ENCODE data around the gene RHPN2. TPM values are rescaled to one million over a fixed set of nuclear protein-coding genes. Genes with fewer than 3 reads are reported as not detected.

RHPN2 gene
- total and polyA plus RNA-seq, 2 experiments from 2014 or later: 15.7 to 29.6 TPM

DNA sequence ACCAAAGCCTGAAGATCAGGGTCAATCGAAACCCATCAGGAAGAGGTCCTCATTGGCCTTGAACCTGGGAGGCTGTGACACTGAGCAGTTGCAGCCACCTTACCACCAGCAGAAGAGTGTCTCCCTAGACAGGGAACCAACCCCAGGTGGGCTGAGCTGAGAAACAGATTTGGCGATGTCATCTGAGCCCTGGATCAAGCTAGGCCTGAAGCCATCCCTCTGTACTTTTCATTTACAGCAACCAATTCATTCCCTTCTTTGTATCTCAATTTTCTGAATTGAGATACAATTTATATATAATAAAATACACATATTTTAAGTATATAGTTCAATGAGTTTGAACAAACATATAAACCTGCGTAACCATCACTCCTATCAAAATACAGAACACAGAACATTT lies 14.6 kb downstream of the RHPN2 start:
- Histone ChIP-seq H3K27me3 (ENCODE audit: insufficient read depth) (no peaks in the 10 kb centered on the region), H3F3A (replicated peaks; ENCODE audit: low read depth) (no peaks in the 10 kb centered on the region), H2AFZ (no peak overlapping the region), H4K20me1 (replicated peaks; ENCODE audit: insufficient read depth) (peaks cover 16% of the 10 kb centered on the region), H3K4me1 (ENCODE audit: insufficient read depth) (no peaks in the 10 kb centered on the region), H3K27ac (ENCODE audit: low read depth) (no peak overlapping the region), H3K4me3 (no peak overlapping the region), H3K79me2 (replicated peaks; ENCODE audit: insufficient read depth) (peaks cover 40% of the 10 kb centered on the region), H3K4me2 (no peak overlapping the region), H3K9me2 (ENCODE audit: insufficient read depth) (no peaks in the 10 kb centered on the region), H3K36me3 (ENCODE audit: insufficient read depth) (no peaks in the 10 kb centered on the region)
- Mint-ChIP-seq H3K4me3 (no peak overlapping the region), H3K9me3 (no peaks in the 10 kb centered on the region), H3K27ac (no peak overlapping the region), H3K4me1 (peaks cover 24% of the 10 kb centered on the region), H3K36me3 (ENCODE audit: low read depth) (peaks cover 20% of the 10 kb centered on the region; the same call in 2 of the 3 replicates), H3K27me3 (ENCODE audit: insufficient read depth, low read depth, poor library complexity) (peaks cover 9% of the 10 kb centered on the region)
- ATAC-seq (no peak), DNase-seq (ENCODE audit: low spot score) (no peak)
- no peak for TF ChIP-seq ZNF331 (CRISPR knock-in tag; IDR thresholded peaks at IDR 0.05; ENCODE audit: low read depth)
- TF ChIP-seq, protein P1, sequence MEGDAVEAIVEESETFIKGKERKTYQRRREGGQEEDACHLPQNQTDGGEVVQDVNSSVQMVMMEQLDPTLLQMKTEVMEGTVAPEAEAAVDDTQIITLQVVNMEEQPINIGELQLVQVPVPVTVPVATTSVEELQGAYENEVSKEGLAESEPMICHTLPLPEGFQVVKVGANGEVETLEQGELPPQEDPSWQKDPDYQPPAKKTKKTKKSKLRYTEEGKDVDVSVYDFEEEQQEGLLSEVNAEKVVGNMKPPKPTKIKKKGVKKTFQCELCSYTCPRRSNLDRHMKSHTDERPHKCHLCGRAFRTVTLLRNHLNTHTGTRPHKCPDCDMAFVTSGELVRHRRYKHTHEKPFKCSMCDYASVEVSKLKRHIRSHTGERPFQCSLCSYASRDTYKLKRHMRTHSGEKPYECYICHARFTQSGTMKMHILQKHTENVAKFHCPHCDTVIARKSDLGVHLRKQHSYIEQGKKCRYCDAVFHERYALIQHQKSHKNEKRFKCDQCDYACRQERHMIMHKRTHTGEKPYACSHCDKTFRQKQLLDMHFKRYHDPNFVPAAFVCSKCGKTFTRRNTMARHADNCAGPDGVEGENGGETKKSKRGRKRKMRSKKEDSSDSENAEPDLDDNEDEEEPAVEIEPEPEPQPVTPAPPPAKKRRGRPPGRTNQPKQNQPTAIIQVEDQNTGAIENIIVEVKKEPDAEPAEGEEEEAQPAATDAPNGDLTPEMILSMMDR (conservative IDR thresholded peaks at IDR 0.05; ENCODE audit: low read depth in 2 of 2): no peak
- TF ChIP-seq POLR2AphosphoS5 (IDR thresholded peaks at IDR 0.05; ENCODE audit: low read depth): no peak
- no peak for TF ChIP-seq JUNB (IDR thresholded peaks at IDR 0.05; ENCODE audit: unreplicated experiment)
- TF ChIP-seq STAT1 (IDR thresholded peaks at IDR 0.05; ENCODE audit: unreplicated experiment): no peak
- no peak for TF ChIP-seq NANOG (IDR thresholded peaks at IDR 0.05; ENCODE audit: borderline replicate concordance)
- TF ChIP-seq EZH2 (IDR thresholded peaks at IDR 0.05; ENCODE audit: low read depth, unreplicated experiment): no peak
- TF ChIP-seq CREB1 (CRISPR knock-in tag; IDR thresholded peaks at IDR 0.05; ENCODE audit: low read depth): no peak
- no peak for TF ChIP-seq EZH2phosphoT487 (IDR thresholded peaks at IDR 0.05; ENCODE audit: unreplicated experiment)
- TF ChIP-seq, protein P2, sequence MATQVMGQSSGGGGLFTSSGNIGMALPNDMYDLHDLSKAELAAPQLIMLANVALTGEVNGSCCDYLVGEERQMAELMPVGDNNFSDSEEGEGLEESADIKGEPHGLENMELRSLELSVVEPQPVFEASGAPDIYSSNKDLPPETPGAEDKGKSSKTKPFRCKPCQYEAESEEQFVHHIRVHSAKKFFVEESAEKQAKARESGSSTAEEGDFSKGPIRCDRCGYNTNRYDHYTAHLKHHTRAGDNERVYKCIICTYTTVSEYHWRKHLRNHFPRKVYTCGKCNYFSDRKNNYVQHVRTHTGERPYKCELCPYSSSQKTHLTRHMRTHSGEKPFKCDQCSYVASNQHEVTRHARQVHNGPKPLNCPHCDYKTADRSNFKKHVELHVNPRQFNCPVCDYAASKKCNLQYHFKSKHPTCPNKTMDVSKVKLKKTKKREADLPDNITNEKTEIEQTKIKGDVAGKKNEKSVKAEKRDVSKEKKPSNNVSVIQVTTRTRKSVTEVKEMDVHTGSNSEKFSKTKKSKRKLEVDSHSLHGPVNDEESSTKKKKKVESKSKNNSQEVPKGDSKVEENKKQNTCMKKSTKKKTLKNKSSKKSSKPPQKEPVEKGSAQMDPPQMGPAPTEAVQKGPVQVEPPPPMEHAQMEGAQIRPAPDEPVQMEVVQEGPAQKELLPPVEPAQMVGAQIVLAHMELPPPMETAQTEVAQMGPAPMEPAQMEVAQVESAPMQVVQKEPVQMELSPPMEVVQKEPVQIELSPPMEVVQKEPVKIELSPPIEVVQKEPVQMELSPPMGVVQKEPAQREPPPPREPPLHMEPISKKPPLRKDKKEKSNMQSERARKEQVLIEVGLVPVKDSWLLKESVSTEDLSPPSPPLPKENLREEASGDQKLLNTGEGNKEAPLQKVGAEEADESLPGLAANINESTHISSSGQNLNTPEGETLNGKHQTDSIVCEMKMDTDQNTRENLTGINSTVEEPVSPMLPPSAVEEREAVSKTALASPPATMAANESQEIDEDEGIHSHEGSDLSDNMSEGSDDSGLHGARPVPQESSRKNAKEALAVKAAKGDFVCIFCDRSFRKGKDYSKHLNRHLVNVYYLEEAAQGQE (IDR thresholded peaks at IDR 0.05; ENCODE audit: unreplicated experiment): no peak
- TF ChIP-seq, protein P3, sequence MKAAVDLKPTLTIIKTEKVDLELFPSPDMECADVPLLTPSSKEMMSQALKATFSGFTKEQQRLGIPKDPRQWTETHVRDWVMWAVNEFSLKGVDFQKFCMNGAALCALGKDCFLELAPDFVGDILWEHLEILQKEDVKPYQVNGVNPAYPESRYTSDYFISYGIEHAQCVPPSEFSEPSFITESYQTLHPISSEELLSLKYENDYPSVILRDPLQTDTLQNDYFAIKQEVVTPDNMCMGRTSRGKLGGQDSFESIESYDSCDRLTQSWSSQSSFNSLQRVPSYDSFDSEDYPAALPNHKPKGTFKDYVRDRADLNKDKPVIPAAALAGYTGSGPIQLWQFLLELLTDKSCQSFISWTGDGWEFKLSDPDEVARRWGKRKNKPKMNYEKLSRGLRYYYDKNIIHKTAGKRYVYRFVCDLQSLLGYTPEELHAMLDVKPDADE (IDR thresholded peaks at IDR 0.05): no peak
